ENCODE data around the gene CD274. TPM values are rescaled to one million over a fixed set of nuclear protein-coding genes. Genes with fewer than 3 reads are reported as not detected.
A peak's percentile ranks its signal among the peaks of the same experiment; 100 is the strongest.
"Not testable (repeated sequence)": the region's sequence is repeated elsewhere in the genome, so short reads cannot be mapped to it uniquely, and the experiment has no call there.

The CD274 gene
- total RNA-seq, 2 donors from 2014 or later, result 97.1 to 242 TPM

- Mint-ChIP-seq H3K27ac (peak overlapping the region; percentile 43 to 74), H3K4me3 (no peak overlapping the region), H3K9me3 (no peaks in the 10 kb centered on the region), H3K36me3 (peaks cover 21% of the 10 kb centered on the region), H3K4me1 (ENCODE audit: low read depth in 2 of 2) (peaks cover 16 to 38% of the 10 kb centered on the region in 2 donors), H3K27me3 (no peaks in the 10 kb centered on the region)
- DNase-seq (ENCODE audit: low spot score) (no peak), ATAC-seq (no peak)
Measured at GRCh38 chr9:5430912-5431311, 19.4 kb upstream of the CD274 start.

- Mint-ChIP-seq H3K4me1 (ENCODE audit: low read depth in 2 of 2) (peaks cover 34 to 51% of the 10 kb centered on the region in 2 donors), H3K36me3 (peaks cover 21% of the 10 kb centered on the region), H3K27ac (peak overlapping the region in 1 of 2 donors; percentile 60)
- H3K27me3 Mint-ChIP-seq; H3K9me3 Mint-ChIP-seq; H3K4me3 Mint-ChIP-seq; DNase-seq (ENCODE audit: low spot score); ATAC-seq: not testable (repeated sequence)
Measured at GRCh38 chr9:5432890-5433289, 17.5 kb upstream of the CD274 start.

- peaks cover 21% of the 10 kb centered on the region for H3K36me3 Mint-ChIP-seq
- not testable (repeated sequence) for H3K9me3 Mint-ChIP-seq; H3K4me3 Mint-ChIP-seq; H3K27me3 Mint-ChIP-seq; DNase-seq (ENCODE audit: low spot score); ATAC-seq
- peak overlapping the region in 1 of 2 donors; percentile 60 for H3K27ac Mint-ChIP-seq
- peaks cover 38 to 55% of the 10 kb centered on the region in 2 donors for H3K4me1 Mint-ChIP-seq (ENCODE audit: low read depth in 2 of 2)
Measured at GRCh38 chr9:5433328-5433727, 17.0 kb upstream of the CD274 start.

GRCh38 chr9:5433841-5434810 lies 16.2 kb upstream of the CD274 start:
- not testable (repeated sequence) for ATAC-seq; H3K4me3 Mint-ChIP-seq; H3K27me3 Mint-ChIP-seq; H3K9me3 Mint-ChIP-seq; DNase-seq (ENCODE audit: low spot score)
- peaks cover 21% of the 10 kb centered on the region for H3K36me3 Mint-ChIP-seq
- H3K27ac Mint-ChIP-seq, result peak overlapping the region in 1 of 2 donors; percentile 100
- peaks cover 46 to 57% of the 10 kb centered on the region in 2 donors for H3K4me1 Mint-ChIP-seq (ENCODE audit: low read depth in 2 of 2)

GRCh38 chr9:5435912-5436311 lies 14.4 kb upstream of the CD274 start:
- Mint-ChIP-seq H3K36me3 (peaks cover 11% of the 10 kb centered on the region), H3K4me1 (ENCODE audit: low read depth in 2 of 2) (peaks cover 57 to 60% of the 10 kb centered on the region in 2 donors), H3K9me3 (no peaks in the 10 kb centered on the region), H3K4me3 (peak overlapping the region; percentile 93), H3K27ac (peak overlapping the region; percentile 95 to 100), H3K27me3 (no peaks in the 10 kb centered on the region)
- no peak for ATAC-seq
- DNase-seq (ENCODE audit: low spot score), result no peak

- ATAC-seq, result no peak
- peak overlapping the region; percentile 93 for H3K4me3 Mint-ChIP-seq
- H3K27me3 Mint-ChIP-seq, result no peaks in the 10 kb centered on the region
- peaks cover 9% of the 10 kb centered on the region for H3K36me3 Mint-ChIP-seq
- H3K9me3 Mint-ChIP-seq, result no peaks in the 10 kb centered on the region
- no peak for DNase-seq (ENCODE audit: low spot score)
- peak overlapping the region; percentile 95 to 100 for H3K27ac Mint-ChIP-seq
- peaks cover 58 to 60% of the 10 kb centered on the region in 2 donors for H3K4me1 Mint-ChIP-seq (ENCODE audit: low read depth in 2 of 2)
Measured at GRCh38 chr9:5436441-5436840, 13.9 kb upstream of the CD274 start.

- peaks cover 62 to 63% of the 10 kb centered on the region in 2 donors for H3K4me1 Mint-ChIP-seq (ENCODE audit: low read depth in 2 of 2)
- peak within 1 kb of the TSS; percentile 93 for H3K4me3 Mint-ChIP-seq
- no peaks in the 10 kb centered on the region for H3K9me3 Mint-ChIP-seq
- H3K27ac Mint-ChIP-seq, result peak within 1 kb of the TSS; percentile 95 to 100
- peaks cover 9% of the 10 kb centered on the region for H3K36me3 Mint-ChIP-seq
- no peaks in the 10 kb centered on the region for H3K27me3 Mint-ChIP-seq
- DNase-seq (ENCODE audit: low spot score), result peak; percentile 96
- ATAC-seq, result peak; percentile 96 to 97
Measured at GRCh38 chr9:5437254-5438216, 12.8 kb upstream of the CD274 start, which contains the start of gene PLGRKT. Gene PLGRKT, minus strand, starts transcription at chr9:5437925. Its CDS starts 5,948 bp downstream, at chr9:5431977.

- DNase-seq (ENCODE audit: low spot score) (peak; percentile 86), ATAC-seq (peak; percentile 48 to 69)
- Mint-ChIP-seq H3K4me3 (peak overlapping the region; percentile 93), H3K27ac (peak overlapping the region; percentile 95 to 100), H3K9me3 (no peaks in the 10 kb centered on the region), H3K36me3 (peaks cover 9% of the 10 kb centered on the region), H3K4me1 (ENCODE audit: low read depth in 2 of 2) (peaks cover 67 to 68% of the 10 kb centered on the region in 2 donors), H3K27me3 (no peaks in the 10 kb centered on the region)
Measured at GRCh38 chr9:5438301-5439162, 11.8 kb upstream of the CD274 start.

- peaks cover 2% of the 10 kb centered on the region for H3K36me3 Mint-ChIP-seq
- ATAC-seq (no peak), DNase-seq (ENCODE audit: low spot score) (no peak)
- H3K4me3 Mint-ChIP-seq, result peak overlapping the region; percentile 32
- peaks cover 68 to 76% of the 10 kb centered on the region in 2 donors for H3K4me1 Mint-ChIP-seq (ENCODE audit: low read depth in 2 of 2)
- H3K9me3 Mint-ChIP-seq, result no peaks in the 10 kb centered on the region
- H3K27me3 Mint-ChIP-seq, result no peaks in the 10 kb centered on the region
- peak overlapping the region; percentile 95 to 100 for H3K27ac Mint-ChIP-seq
Measured at GRCh38 chr9:5440426-5440825, 9.9 kb upstream of the CD274 start.

GRCh38 chr9:5441043-5441442 lies 9.3 kb upstream of the CD274 start:
- Mint-ChIP-seq H3K36me3 (no peaks in the 10 kb centered on the region), H3K9me3 (no peaks in the 10 kb centered on the region), H3K4me1 (ENCODE audit: low read depth in 2 of 2) (peaks cover 62 to 70% of the 10 kb centered on the region in 2 donors), H3K27ac (peak overlapping the region in 1 of 2 donors; percentile 100), H3K27me3 (no peaks in the 10 kb centered on the region), H3K4me3 (no peak overlapping the region)
- ATAC-seq (no peak), DNase-seq (ENCODE audit: low spot score) (no peak)

- H3K9me3 Mint-ChIP-seq, result peaks cover 3% of the 10 kb centered on the region
- no peaks in the 10 kb centered on the region for H3K36me3 Mint-ChIP-seq
- H3K4me1 Mint-ChIP-seq (ENCODE audit: low read depth in 2 of 2), result peaks cover 62 to 68% of the 10 kb centered on the region in 2 donors
- H3K27ac Mint-ChIP-seq, result peak overlapping the region in 1 of 2 donors; percentile 46
- ATAC-seq (no peak), DNase-seq (ENCODE audit: low spot score) (no peak)
- H3K27me3 Mint-ChIP-seq, result no peaks in the 10 kb centered on the region
- H3K4me3 Mint-ChIP-seq, result no peak overlapping the region
Measured at GRCh38 chr9:5442400-5443011, 7.8 kb upstream of the CD274 start.

GRCh38 chr9:5443850-5444249 lies 6.5 kb upstream of the CD274 start:
- peaks cover 63 to 68% of the 10 kb centered on the region in 2 donors for H3K4me1 Mint-ChIP-seq (ENCODE audit: low read depth in 2 of 2)
- no peak for DNase-seq (ENCODE audit: low spot score)
- H3K36me3 Mint-ChIP-seq, result no peaks in the 10 kb centered on the region

More at GRCh38 chr9:5443850-5444249, 6.5 kb upstream of the CD274 start:
- H3K9me3 Mint-ChIP-seq, result peaks cover 3% of the 10 kb centered on the region
- no peak for ATAC-seq
- no peak overlapping the region for H3K4me3 Mint-ChIP-seq
- H3K27me3 Mint-ChIP-seq, result no peaks in the 10 kb centered on the region
- H3K27ac Mint-ChIP-seq, result peak overlapping the region in 1 of 2 donors; percentile 100
